ENCODE measurements around the gene TBC1D22A.

TBC1D22A gene

GRCh38 chr22:47019012-47019790, 256.8 kb downstream of the TBC1D22A start:
- no peak for DNase-seq

GRCh38 chr22:47020166-47020565, 257.7 kb downstream of the TBC1D22A start:
- DNase-seq, result peak; percentile 50 to 66 (median 61)

GRCh38 chr22:47021371-47022074, 259.1 kb downstream of the TBC1D22A start:
- no peak for DNase-seq

GRCh38 chr22:47022075-47022473, 259.6 kb downstream of the TBC1D22A start:
- DNase-seq, result no peak

GRCh38 chr22:47022475-47022874, 260.0 kb downstream of the TBC1D22A start:
- DNase-seq, result no peak

GRCh38 chr22:47023871-47024270, 261.4 kb downstream of the TBC1D22A start:
- DNase-seq, result no peak

DNA sequence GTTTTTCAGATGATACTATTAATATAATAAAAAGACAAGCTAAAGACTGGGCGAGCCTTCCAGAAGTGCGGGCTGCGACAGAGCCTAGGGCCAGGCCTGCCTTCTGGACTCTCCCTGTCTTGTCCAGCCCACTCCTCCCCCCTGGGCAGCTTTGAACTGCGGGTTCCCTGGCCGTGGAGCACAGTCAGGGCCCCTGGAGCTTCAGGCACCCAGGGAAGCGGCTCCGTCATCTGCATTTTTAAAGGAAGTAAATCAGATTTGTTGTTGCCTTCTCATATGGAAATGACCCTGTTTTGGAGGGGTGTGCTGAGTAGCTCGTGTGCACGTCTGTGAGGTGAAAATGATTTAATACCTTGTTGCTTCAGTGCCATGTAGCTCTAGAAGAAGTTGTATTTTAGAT, 265.3 kb downstream of the TBC1D22A start:
- no peak for DNase-seq

DNA sequence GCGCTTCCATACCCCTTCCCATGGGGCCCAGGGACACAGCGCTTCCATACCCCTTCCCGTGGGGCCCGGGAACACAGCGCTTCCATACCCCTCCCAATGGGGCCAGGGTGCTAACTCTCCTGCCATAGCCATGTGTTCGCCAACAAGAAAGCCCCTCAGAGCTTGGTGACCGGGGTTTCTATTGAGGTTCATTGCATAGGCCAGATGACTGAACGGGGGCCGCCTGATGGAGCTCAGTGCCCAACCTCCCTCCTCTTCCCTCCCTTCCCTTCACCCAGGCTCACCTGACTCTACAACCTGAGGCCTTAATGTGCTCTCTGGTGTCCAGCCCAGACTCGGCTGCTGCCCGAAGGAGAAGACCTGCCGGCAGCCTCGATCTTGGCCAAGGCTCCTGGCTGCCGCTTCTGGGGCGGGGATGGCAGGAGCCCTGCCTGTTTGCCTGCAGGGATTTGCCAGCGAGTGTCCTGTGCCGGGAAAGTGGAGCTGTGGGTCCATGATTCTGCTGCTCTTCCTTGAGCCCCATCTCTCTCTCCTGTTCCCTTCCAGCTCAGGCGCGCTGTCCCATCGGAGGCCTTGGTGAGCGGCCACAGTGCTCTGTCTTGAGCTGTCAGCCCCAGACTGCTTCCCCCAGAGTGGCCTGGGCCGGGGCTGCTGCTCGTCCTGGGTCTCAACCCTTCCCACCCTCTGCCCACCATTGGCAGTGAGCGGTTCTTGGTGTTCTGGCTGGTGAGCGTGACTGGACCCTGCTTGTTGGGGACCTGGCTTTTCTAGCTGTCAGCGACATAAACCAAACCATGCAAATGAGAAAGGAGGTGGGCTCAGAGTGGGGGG, 267.0 kb downstream of the TBC1D22A start:
- DNase-seq, result no peak

- DNase-seq, result no peak
Observed at GRCh38 chr22:47030143-47030661, 267.8 kb downstream of the TBC1D22A start.

GRCh38 chr22:47030881-47031627, 268.6 kb downstream of the TBC1D22A start:
- DNase-seq, result no peak

DNA sequence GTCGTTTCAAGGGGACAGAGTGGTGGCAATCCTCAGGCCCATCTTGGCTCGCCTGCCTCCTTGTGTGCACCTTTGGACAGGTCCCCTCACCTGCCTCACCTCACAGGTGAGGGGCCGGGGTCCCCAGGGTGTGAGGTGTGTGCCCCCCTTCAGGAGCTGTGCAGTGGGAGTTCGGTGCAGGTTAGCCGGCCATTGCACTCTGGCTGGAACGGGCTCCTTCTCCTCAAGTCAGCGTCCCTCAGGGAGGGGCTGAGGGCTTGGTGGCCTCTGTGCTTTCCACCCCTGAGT, 269.1 kb downstream of the TBC1D22A start:
- no peak for DNase-seq

DNA sequence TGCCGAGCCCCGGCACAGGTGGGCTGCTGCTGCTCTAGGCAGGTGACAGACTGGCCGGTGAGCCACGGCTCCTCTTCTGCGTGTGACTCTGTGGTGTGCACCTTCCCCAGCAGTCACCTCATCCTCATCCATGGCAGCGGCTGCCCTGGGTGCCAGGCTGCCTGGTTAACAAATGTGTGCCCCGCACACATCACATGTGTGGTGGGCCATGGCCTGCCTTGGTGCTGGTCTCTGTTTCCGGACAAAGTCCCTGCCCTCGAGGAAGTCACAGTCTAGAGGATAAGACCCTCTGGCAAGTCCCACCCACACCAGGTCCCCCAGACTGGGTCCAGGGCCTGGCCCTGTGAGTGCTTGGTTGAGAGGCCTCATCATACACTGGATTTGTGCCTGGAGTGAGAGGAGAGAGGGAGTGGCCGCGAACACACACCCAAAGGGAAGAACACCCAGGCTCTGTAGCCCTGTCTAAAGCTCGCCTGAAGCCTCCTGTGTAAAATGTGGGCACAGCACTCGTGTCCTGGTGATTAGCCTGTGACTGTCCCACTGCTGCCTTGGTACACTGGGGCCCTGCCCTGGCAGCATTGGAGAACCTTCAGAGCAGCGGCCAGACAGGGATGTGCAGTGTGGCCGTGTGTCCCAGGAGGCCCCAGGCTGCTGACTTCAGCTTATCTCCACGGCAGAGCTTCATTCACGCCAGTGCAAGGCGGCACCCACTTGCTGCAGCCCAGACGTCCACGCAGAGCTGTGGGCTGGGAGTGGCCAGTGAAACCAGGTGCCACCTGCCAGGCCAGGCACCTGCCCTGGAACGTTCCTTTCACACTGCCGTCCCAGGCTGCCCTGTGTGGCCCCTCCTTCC, 269.9 kb downstream of the TBC1D22A start:
- DNase-seq, result no peak

DNA sequence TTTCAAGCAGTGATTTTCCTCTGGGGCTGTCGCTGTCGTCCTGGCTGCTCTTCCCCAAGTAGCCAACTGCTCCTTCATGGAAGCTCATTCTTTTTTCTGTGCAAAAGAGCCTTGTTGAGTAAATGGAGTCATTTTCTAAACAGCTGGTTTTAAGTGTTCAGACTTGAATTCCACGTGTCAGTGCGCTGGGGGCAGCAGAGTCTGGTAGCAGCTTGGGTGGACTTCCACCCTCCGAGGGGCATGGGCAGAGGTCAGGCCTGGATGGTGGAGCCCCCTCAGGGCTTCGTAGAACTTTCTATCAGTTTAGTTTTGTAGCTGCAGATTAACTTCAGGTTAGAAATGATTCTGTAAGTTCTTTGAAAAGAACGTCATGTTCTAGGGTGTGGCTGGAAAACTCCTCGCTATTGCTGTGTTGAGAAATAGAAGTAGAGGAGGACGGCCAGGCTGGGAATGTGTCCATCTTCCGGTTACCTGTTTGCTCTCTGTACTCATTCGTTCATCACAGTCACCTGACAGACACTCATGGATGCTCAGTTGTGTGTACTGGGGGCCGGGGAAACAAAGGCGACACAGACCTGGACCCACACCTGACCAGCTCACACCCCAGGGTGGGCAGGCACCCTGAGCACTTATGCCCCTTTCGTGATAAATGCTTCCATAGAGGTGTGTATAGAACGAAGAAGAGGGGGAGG, 270.7 kb downstream of the TBC1D22A start:
- no peak for DNase-seq

GRCh38 chr22:47033648-47034000, 271.2 kb downstream of the TBC1D22A start:
- no peak for DNase-seq

- no peak for DNase-seq
Observed at GRCh38 chr22:47034076-47034808, 271.8 kb downstream of the TBC1D22A start.

DNA sequence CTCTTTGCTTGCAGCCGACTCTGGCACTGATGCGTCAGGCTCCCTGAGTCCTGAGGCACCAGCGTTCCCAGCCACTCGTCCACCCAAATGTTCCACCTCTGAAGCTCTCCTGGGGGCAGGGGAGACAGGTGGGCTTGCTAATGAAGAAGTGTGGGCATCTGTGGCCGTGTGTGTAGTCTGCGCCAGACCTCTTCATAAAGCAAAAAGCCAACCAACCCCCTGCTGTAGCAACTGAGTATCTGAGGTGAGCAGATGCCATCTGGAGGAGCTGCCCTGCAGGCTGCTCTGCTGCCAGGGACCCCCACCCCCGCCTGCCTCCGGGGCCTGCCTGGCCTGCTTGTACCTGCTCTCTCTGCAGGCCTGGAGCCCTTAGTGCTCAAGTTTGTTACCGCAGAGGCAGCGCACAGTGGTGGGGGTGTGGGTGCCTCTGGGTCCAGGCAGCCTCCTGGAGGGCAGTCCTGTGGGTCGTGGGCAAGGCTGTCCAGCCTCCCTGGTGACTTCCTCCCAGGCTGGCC, 272.5 kb downstream of the TBC1D22A start:
- no peak for DNase-seq

DNA sequence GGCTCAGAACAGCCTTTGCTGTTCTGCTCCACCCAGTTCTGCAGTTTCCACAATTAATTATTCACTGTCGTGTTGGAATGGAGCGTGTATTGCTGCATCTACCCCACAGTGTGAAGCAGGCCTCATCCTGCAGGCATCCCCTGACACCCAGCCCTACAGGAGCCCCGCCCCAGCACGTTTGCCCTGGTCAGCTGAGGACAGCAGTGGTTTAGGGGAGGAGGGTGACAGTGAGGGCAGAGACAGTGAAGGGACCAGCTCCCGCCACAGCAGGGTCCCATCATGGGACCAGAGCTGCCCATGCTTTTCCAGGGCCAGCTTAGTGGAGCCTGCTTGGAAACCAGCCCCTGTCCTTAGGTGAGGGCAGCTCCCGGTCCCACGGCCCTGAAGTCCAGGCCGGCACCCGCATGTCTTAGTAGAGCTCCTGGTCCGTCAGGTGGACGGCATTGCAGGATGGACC, 273.0 kb downstream of the TBC1D22A start:
- DNase-seq, result no peak

- no peak for DNase-seq
Observed at GRCh38 chr22:47036352-47036751, 273.9 kb downstream of the TBC1D22A start.

DNA sequence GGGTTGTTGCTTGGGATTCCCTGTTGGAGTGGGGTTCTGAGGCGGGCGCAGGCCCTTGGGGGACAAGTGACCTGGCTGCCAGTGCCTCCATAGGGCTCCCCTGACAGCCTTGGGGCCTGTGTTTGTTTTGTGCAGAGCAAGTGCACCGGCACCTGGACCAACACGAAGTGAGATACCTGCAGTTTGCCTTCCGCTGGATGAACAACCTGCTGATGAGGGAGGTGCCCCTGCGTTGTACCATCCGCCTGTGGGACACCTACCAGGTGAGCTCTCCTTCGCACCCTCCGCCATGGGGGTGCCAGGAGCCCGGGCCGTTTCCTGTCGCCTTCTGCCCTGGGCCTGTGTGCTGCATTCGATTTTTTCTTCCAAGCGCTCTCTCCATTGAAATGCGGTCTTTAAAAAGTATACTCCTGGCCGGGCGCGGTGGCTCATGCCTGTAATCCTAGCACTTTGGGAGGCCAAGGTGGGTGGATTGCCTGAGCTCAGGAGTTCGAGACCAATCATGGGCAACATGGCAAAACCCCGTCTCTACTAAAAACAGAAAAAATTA, 274.6 kb downstream of the TBC1D22A start:
- DNase-seq, result no peak
